Measurements from ENCODE around the gene KIAA0825. TPM values are rescaled to one million over a fixed set of nuclear protein-coding genes. Genes with fewer than 3 reads are reported as not detected.

The KIAA0825 gene
- total RNA-seq, 1 donor from 2014 or later, result 2.2 TPM

- intact Hi-C loops (cut with micrococcal nuclease), result no loop called here
- no peak overlapping the region for H3K27ac ChIP-seq (replicated peaks)
- peaks cover 7% of the 10 kb centered on the region for H3K9me3 ChIP-seq (replicated peaks)
- no peak overlapping the region for H3K4me3 ChIP-seq
- H3K27me3 ChIP-seq (ENCODE audit: low read depth), result no peaks in the 10 kb centered on the region
- no peaks in the 10 kb centered on the region for H3K4me1 ChIP-seq
- no peaks in the 10 kb centered on the region for H3K36me3 ChIP-seq
- TF ChIP-seq, protein P1, sequence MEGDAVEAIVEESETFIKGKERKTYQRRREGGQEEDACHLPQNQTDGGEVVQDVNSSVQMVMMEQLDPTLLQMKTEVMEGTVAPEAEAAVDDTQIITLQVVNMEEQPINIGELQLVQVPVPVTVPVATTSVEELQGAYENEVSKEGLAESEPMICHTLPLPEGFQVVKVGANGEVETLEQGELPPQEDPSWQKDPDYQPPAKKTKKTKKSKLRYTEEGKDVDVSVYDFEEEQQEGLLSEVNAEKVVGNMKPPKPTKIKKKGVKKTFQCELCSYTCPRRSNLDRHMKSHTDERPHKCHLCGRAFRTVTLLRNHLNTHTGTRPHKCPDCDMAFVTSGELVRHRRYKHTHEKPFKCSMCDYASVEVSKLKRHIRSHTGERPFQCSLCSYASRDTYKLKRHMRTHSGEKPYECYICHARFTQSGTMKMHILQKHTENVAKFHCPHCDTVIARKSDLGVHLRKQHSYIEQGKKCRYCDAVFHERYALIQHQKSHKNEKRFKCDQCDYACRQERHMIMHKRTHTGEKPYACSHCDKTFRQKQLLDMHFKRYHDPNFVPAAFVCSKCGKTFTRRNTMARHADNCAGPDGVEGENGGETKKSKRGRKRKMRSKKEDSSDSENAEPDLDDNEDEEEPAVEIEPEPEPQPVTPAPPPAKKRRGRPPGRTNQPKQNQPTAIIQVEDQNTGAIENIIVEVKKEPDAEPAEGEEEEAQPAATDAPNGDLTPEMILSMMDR (IDR thresholded peaks at IDR 0.05; ENCODE audit: borderline replicate concordance), result no peak
- DNase-seq, result no peak
Measured at GRCh38 chr5:94191604-94192003, 426.8 kb downstream of the KIAA0825 start.

DNA sequence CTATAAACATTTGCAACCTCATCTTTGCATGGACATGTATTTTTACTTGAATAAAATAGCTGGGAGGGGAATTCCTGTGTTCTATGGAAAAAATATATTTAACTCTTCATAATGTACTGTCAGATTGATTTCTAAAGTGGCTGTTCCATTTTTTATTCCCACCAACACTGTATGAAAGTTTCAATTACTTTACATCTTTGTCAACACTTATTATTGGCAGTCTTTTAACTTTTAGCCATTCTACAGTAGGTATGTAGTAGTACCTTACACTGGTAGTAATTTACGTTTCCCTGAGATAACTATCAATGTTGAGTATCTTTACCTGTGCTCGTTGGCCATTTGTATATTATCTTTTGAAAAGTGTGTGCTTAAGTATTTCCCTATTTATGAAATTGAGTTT is 429.7 kb downstream of the KIAA0825 start:
- intact Hi-C loops (cut with micrococcal nuclease), result no loop called here
- H3K27ac ChIP-seq (replicated peaks), result no peak overlapping the region
- no peaks in the 10 kb centered on the region for H3K36me3 ChIP-seq
- no peaks in the 10 kb centered on the region for H3K27me3 ChIP-seq (ENCODE audit: low read depth)
- TF ChIP-seq, protein P1 (IDR thresholded peaks at IDR 0.05; ENCODE audit: borderline replicate concordance), result no peak
- H3K4me1 ChIP-seq, result no peaks in the 10 kb centered on the region
- H3K9me3 ChIP-seq (replicated peaks), result peaks cover 7% of the 10 kb centered on the region
- DNase-seq, result no peak
- H3K4me3 ChIP-seq, result no peak overlapping the region

DNA sequence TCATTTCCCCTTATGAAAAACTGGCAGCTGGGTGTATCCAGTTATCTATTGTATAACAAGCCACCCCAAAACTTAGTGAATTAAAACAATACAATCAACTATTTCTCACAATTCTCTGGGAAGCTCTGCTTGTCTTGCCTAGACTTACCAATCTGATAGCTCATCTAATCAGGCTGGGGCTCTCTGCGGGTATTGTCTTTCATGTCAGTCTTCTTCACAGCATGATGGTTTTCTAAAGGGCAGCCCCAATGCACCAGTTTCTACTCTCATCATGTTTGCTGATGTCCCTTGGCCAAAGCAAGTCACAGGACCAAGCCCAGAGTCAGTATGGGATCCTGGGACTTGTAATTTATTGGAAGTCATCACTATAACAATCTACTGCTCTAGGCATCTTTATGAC is 433.5 kb downstream of the KIAA0825 start:
- Histone ChIP-seq H3K36me3 (no peaks in the 10 kb centered on the region), H3K4me3 (no peak overlapping the region), H3K27me3 (ENCODE audit: low read depth) (no peaks in the 10 kb centered on the region), H3K4me1 (no peaks in the 10 kb centered on the region), H3K9me3 (replicated peaks) (peaks cover 7% of the 10 kb centered on the region), H3K27ac (replicated peaks) (no peak overlapping the region)
- TF ChIP-seq, protein P1 (IDR thresholded peaks at IDR 0.05; ENCODE audit: borderline replicate concordance), result no peak
- DNase-seq, result no peak
- intact Hi-C loops (cut with micrococcal nuclease), result no loop called here

GRCh38 chr5:94181895-94182294 is 436.5 kb downstream of the KIAA0825 start:
- intact Hi-C loops (cut with micrococcal nuclease), result no loop called here
- TF ChIP-seq, protein P1 (IDR thresholded peaks at IDR 0.05; ENCODE audit: borderline replicate concordance), result no peak
- no peaks in the 10 kb centered on the region for H3K27me3 ChIP-seq (ENCODE audit: low read depth)
- H3K36me3 ChIP-seq, result no peaks in the 10 kb centered on the region
- H3K4me3 ChIP-seq, result no peak overlapping the region
- H3K4me1 ChIP-seq, result no peaks in the 10 kb centered on the region
- H3K9me3 ChIP-seq (replicated peaks), result no peaks in the 10 kb centered on the region
- no peak overlapping the region for H3K27ac ChIP-seq (replicated peaks)
- no peak for DNase-seq

DNA sequence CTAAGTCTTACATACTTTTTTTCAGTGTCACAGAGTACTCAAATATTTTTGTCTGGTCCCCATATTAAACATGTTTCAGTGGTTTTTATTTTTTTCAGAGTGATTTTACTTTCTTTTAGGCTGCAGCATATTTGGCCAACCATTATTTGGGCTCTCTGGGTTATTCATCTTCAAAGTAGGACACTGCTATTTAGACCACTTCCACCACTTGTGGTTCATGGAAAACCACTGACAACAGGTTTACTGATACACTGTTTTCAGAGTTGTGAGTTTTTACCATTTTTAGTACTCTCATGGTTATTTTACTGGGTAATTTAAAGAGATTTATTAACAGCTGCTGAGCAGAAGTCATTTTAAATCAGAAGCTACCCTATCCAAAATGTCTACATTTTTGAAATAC is 437.6 kb downstream of the KIAA0825 start:
- H3K4me3 ChIP-seq, result no peak overlapping the region
- H3K27me3 ChIP-seq (ENCODE audit: low read depth), result no peaks in the 10 kb centered on the region
- intact Hi-C loops (cut with micrococcal nuclease), result no loop called here
- TF ChIP-seq, protein P1 (IDR thresholded peaks at IDR 0.05; ENCODE audit: borderline replicate concordance), result no peak
- H3K4me1 ChIP-seq, result no peaks in the 10 kb centered on the region
- no peak overlapping the region for H3K27ac ChIP-seq (replicated peaks)
- no peaks in the 10 kb centered on the region for H3K9me3 ChIP-seq (replicated peaks)
- no peak for DNase-seq
- no peaks in the 10 kb centered on the region for H3K36me3 ChIP-seq

- intact Hi-C loops (cut with micrococcal nuclease), result no loop called here
- Histone ChIP-seq H3K4me1 (no peaks in the 10 kb centered on the region), H3K4me3 (no peak overlapping the region), H3K36me3 (no peaks in the 10 kb centered on the region), H3K27me3 (ENCODE audit: low read depth) (no peaks in the 10 kb centered on the region), H3K27ac (replicated peaks) (no peak overlapping the region), H3K9me3 (replicated peaks) (no peaks in the 10 kb centered on the region)
- no peak for DNase-seq
- TF ChIP-seq, protein P1 (IDR thresholded peaks at IDR 0.05; ENCODE audit: borderline replicate concordance), result no peak
Measured at GRCh38 chr5:94175912-94176311, 442.5 kb downstream of the KIAA0825 start.
